ENCODE measurements around the gene LYZL1.

- TF ChIP-seq POLR2A (IDR thresholded peaks at IDR 0.05; ENCODE audit: low read depth, low read length): no peak
- no peak for TF ChIP-seq TAF1 (IDR thresholded peaks at IDR 0.05; ENCODE audit: low read depth, low read length)
Observed at GRCh38 chr10:29259498-29259897, 29.4 kb upstream of the LYZL1 start.

All from GM12891 (cell line).